HepG2 (cell line): Measurements from ENCODE around the gene OSBPL2. TPM values are rescaled to one million over a fixed set of nuclear protein-coding genes. Genes with fewer than 3 reads are reported as not detected.

Experiments used
- ARNTL ChIP-seq: sonication (generic); formaldehyde crosslinking; IDR thresholded peaks from 2 replicates; pipeline ENCODE4 v1.4.0; 2020; ENCODE audit warnings: mild to moderate bottlenecking, missing genetic modification reagents
- ATAD3A ChIP-seq: sonication (generic); formaldehyde crosslinking; IDR thresholded peaks from 2 replicates; pipeline ENCODE4 v1.4.0; 2020; ENCODE audit warnings: missing genetic modification reagents
- ATF6 ChIP-seq: sonication (generic); formaldehyde crosslinking; conservative IDR thresholded peaks from 2 replicates; pipeline ENCODE4 v1.4.0; 2020; ENCODE audit warnings: missing genetic modification reagents
- ATM ChIP-seq: fragments of 450-650 bp; IDR thresholded peaks from 2 replicates; pipeline ENCODE4 v1.7.1; 2017; ENCODE audit warnings: mild to moderate bottlenecking, borderline replicate concordance
- ETV5 ChIP-seq: IDR thresholded peaks from 2 replicates; pipeline ENCODE4 v1.6.1; 2018; ENCODE audit warnings: missing biosample characterization, missing genetic modification reagents, inconsistent platforms, borderline replicate concordance
- HNF1A ChIP-seq, 2 experiments: sonication (generic) in 1 of 2; formaldehyde crosslinking in 1 of 2; IDR thresholded peaks; 2 replicates each; pipeline versions ENCODE4 v1.4.0 to v1.6.1; 2016 to 2020; ENCODE audit warnings: borderline replicate concordance in 1 of 2, low read depth in 1 of 2, mild to moderate bottlenecking in 1 of 2, missing genetic modification reagents in 1 of 2
- MBNL3 ChIP-seq: fragments of 250-450 bp; sonication (Bioruptor Pico); conservative IDR thresholded peaks from 2 replicates; pipeline ENCODE4 v1.8.0; 2022; ENCODE audit warnings: mild to moderate bottlenecking, inconsistent platforms
- MEIS1 ChIP-seq: sonication (generic); formaldehyde crosslinking; IDR thresholded peaks from 2 replicates; pipeline ENCODE4 v1.9.0; 2021; ENCODE audit warnings: mild to moderate bottlenecking, missing genetic modification reagents, moderate library complexity, borderline replicate concordance
- MTA3 ChIP-seq: sonication (generic); formaldehyde crosslinking; IDR thresholded peaks from 2 replicates; pipeline ENCODE4 v1.4.0; 2020; ENCODE audit warnings: missing genetic modification reagents
- TOE1 ChIP-seq: sonication (generic); formaldehyde crosslinking; IDR thresholded peaks from 2 replicates; pipeline ENCODE4 v1.4.0; 2020; ENCODE audit warnings: mild to moderate bottlenecking, missing genetic modification reagents
- UBTF ChIP-seq: sonication (generic); formaldehyde crosslinking; IDR thresholded peaks from 2 replicates; pipeline ENCODE4 v1.4.0; 2020; ENCODE audit warnings: mild to moderate bottlenecking, missing genetic modification reagents
- ZFAT ChIP-seq: sonication (generic); formaldehyde crosslinking; conservative IDR thresholded peaks from 2 replicates; pipeline ENCODE4 v1.8.1; 2023; ENCODE audit warnings: missing genetic modification reagents, inconsistent platforms
- ZMAT3 ChIP-seq: sonication (generic); formaldehyde crosslinking; conservative IDR thresholded peaks from 2 replicates; pipeline ENCODE4 v1.7.0; 2021; ENCODE audit warnings: missing genetic modification reagents
- ZNF275 ChIP-seq: sonication (generic); formaldehyde crosslinking; IDR thresholded peaks from 2 replicates; pipeline ENCODE4 v1.8.0; 2022; ENCODE audit warnings: missing genetic modification reagents, mild to moderate bottlenecking, inconsistent platforms, borderline replicate concordance
- ZNF282 ChIP-seq: fragments of 450-650 bp; IDR thresholded peaks from 2 replicates; pipeline ENCODE4 v1.6.1; 2018; ENCODE audit not compliant: partially characterized antibody
- ZNF780A ChIP-seq: sonication (generic); formaldehyde crosslinking; IDR thresholded peaks from 2 replicates; pipeline ENCODE4 v1.8.0; 2022; ENCODE audit warnings: mild to moderate bottlenecking, missing genetic modification reagents, moderate library complexity
- polyA plus RNA-seq, 8 experiments: library from polyadenylated mRNA; depleted of rRNA in 3 of 8; stranded (reverse) in 7 of 8; unstranded in 1 of 8; fragments of >200 nt; fragmentation: Illumina TruSeq in 4 of 8; extraction: Trizol in 4 of 8; gene quantifications; 2 replicates each; pipeline versions ENCODE4 v1.2.1 to v1.2.3, GENCODE V29; 2011 to 2016; ENCODE audit warnings: low read depth in 4 of 8, missing spikeins in 1 of 8, mixed read lengths in 1 of 8; ENCODE audit not compliant: insufficient read depth in 1 of 8
- total RNA-seq, 5 experiments: library from RNA; depleted of rRNA; stranded (reverse); fragments of >200 nt; fragmentation: Illumina TruSeq; extraction: Trizol; gene quantifications; 2 replicates each; pipeline ENCODE4 v1.2.3, GENCODE V29; 2016; ENCODE audit warnings: low read depth in 1 of 5

OSBPL2 gene
- total and polyA plus RNA-seq, 2 of the 13 experiments (the other 11 are each of a cell fraction or from before 2014, with no cell fraction given): 18.5 to 37.4 TPM

GRCh38 chr20:62237514-62237800, 864 bp upstream of the OSBPL2 start (continued):
- TF ChIP-seq ARNTL (CRISPR knock-in tag): no peak
- TF ChIP-seq MBNL3 (CRISPR knock-in tag): no peak
- 0 out of 2 replicates have a peak, but pooled peaks have one; percentile 44 for TF ChIP-seq MEIS1 (CRISPR knock-in tag)
- no peak for TF ChIP-seq TOE1
- 0 out of 2 replicates have a peak, but pooled peaks have one; percentile 5 for TF ChIP-seq UBTF (CRISPR knock-in tag)
- no peak for TF ChIP-seq MTA3 (CRISPR knock-in tag)
- no peak for TF ChIP-seq ZNF780A (CRISPR knock-in tag)
- no peak for TF ChIP-seq ZNF282
- no peak for TF ChIP-seq ETV5 (CRISPR knock-in tag)
- TF ChIP-seq ZFAT (CRISPR knock-in tag): no peak
- no peak for TF ChIP-seq HNF1A (IDR thresholded peaks at IDR 0.05; ENCODE audit: low read depth)
- no peak for TF ChIP-seq HNF1A (CRISPR knock-in tag; IDR thresholded peaks at IDR 0.05; ENCODE audit: borderline replicate concordance)
- no peak for TF ChIP-seq ATAD3A
- TF ChIP-seq ATF6: no peak
- no peak for TF ChIP-seq ATM
- no peak for TF ChIP-seq ZNF275 (CRISPR knock-in tag)
- TF ChIP-seq ZMAT3: no peak
